Measurements from ENCODE around the gene MYLK.

DNA sequence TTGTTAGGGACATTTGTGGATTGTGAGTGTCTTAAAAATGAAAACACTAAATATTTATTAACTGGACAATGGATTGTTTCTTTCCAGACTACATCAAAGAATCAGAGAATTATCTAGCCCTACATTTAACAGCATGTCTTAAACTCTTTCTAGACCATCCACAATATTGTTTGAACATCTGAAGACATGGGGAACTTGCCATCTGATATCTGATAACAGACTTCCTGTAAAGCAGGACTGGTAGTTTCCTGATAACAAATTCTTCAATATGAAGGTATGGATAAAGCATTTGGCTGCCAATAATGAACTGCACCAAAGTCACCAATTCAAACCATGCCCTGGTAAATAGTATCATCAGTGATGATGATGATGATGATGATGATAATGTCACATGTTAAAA lies 273.1 kb downstream of the MYLK start:
- no peak for TF ChIP-seq EZH2 (IDR thresholded peaks at IDR 0.05)
- no peak for TF ChIP-seq POLR2AphosphoS5 (IDR thresholded peaks at IDR 0.05; ENCODE audit: borderline replicate concordance, low read depth, low read length)
- TF ChIP-seq FOXP2 (optimal IDR thresholded peaks at IDR 0.05; ENCODE audit: control extremely low read depth, extremely low read length, insufficient read depth): no peak

Measured in SK-N-MC (cell line).